Smooth muscle cell (in vitro differentiated cells): Measurements from ENCODE around the gene PRODH2. TPM values are rescaled to one million over a fixed set of nuclear protein-coding genes. Genes with fewer than 3 reads are reported as not detected.

ENCODE experiments used
- DNase-seq: peaks from one replicate; lab custom pipeline; 2025; ENCODE audit not compliant: unreplicated experiment; lab: John Stamatoyannopoulos, UW
- H2AFZ ChIP-seq: fragments of 200-600 bp; sonication (generic); 2 replicates; pipeline ENCODE4 v1.6.0; 2016; ENCODE audit warnings: antibody characterized with exemption, low read depth, mild to moderate bottlenecking
- H3F3A ChIP-seq: fragments of 200-600 bp; sonication (generic); 2 replicates; pipeline ENCODE4 v1.6.0; 2017; ENCODE audit warnings: antibody characterized with exemption, low read depth
- H3K27ac ChIP-seq: fragments of 200-600 bp; sonication (generic); 2 replicates; pipeline ENCODE4 v1.5.1; 2016; ENCODE audit warnings: low read depth, mild to moderate bottlenecking
- H3K27me3 ChIP-seq: fragments of 200-600 bp; sonication (generic); 2 replicates; pipeline ENCODE4 v1.6.1; 2016; ENCODE audit warnings: low read depth, mild to moderate bottlenecking
- H3K36me3 ChIP-seq: fragments of 200-600 bp; sonication (generic); 2 replicates; pipeline ENCODE4 v1.5.1; 2016; ENCODE audit warnings: low read depth
- H3K4me1 ChIP-seq: fragments of 200-600 bp; sonication (generic); 2 replicates; pipeline ENCODE4 v1.5.1; 2016; ENCODE audit warnings: low read depth
- H3K4me2 ChIP-seq: fragments of 200-600 bp; sonication (generic); 2 replicates; pipeline ENCODE4 v1.6.0; 2016; ENCODE audit warnings: mild to moderate bottlenecking
- H3K4me3 ChIP-seq: fragments of 200-600 bp; sonication (generic); 2 replicates; pipeline ENCODE4 v1.5.1; 2016; ENCODE audit warnings: mild to moderate bottlenecking
- H3K79me2 ChIP-seq: fragments of 200-600 bp; sonication (generic); 2 replicates; pipeline ENCODE4 v1.6.0; 2016; ENCODE audit warnings: low read depth, mild to moderate bottlenecking
- H3K9ac ChIP-seq: fragments of 200-600 bp; sonication (generic); 2 replicates; pipeline ENCODE4 v1.6.0; 2016; ENCODE audit warnings: low read depth
- H3K9me3 ChIP-seq: fragments of 200-600 bp; sonication (generic); replicated peaks from 2 replicates; pipeline ENCODE4 v1.5.1; 2016; ENCODE audit warnings: low read depth
- H4K20me1 ChIP-seq: fragments of 200-600 bp; sonication (generic); 2 replicates; pipeline ENCODE4 v1.6.0; 2016; ENCODE audit warnings: low read depth
- WGBS: methylation state at CpG from one replicate; pipeline ENCODE4 v1.1.7; 2016; ENCODE audit warnings: low lambda C conversion rate; 5-methylcytosine and 5-hydroxymethylcytosine counted together
- polyA plus RNA-seq: library from polyadenylated mRNA; unstranded; fragments of >200 nt; fragmentation: Nextera tagmentation; extraction: Ambion mirVana; gene quantifications from 2 replicates; pipeline ENCODE4 v1.2.1, GENCODE V29; 2016
- total RNA-seq: library from RNA; depleted of rRNA; stranded (reverse); fragments of >200 nt; gene quantifications from 2 replicates; pipeline ENCODE4 v1.2.3, GENCODE V29; 2014
- TF ChIP-seq, protein P1 (sequence below): fragments of 200-600 bp; sonication (generic); IDR thresholded peaks from 2 replicates; pipeline ENCODE4 v1.5.1; 2017; ENCODE audit warnings: borderline replicate concordance, mild to moderate bottlenecking, antibody characterized with exemption; ENCODE audit not compliant: insufficient read depth, poor library complexity, severe bottlenecking

Gene PRODH2
- total and polyA plus RNA-seq, 2 experiments from 2014 or later = not detected

DNA sequence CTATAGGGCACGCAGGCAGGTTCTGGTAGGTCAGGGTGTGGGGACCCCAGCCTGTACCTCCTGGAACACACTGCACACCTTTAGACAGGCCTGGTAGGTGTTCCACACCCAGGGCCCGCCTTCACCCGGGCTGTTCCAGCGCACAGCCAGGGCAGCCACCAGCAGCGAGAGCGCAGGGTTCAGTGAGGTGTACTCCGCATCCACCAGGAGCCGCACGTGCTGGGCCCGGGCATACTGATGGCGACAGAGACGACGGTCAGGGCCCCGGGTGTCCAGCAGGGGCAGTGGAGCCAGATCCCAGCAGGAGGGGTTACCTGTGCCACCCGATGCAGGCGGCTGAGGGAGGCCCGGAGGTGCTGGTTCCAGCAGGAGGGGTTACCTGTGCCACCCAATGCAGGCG, 6.0 kb downstream of the PRODH2 start:
- TF ChIP-seq, protein P1, sequence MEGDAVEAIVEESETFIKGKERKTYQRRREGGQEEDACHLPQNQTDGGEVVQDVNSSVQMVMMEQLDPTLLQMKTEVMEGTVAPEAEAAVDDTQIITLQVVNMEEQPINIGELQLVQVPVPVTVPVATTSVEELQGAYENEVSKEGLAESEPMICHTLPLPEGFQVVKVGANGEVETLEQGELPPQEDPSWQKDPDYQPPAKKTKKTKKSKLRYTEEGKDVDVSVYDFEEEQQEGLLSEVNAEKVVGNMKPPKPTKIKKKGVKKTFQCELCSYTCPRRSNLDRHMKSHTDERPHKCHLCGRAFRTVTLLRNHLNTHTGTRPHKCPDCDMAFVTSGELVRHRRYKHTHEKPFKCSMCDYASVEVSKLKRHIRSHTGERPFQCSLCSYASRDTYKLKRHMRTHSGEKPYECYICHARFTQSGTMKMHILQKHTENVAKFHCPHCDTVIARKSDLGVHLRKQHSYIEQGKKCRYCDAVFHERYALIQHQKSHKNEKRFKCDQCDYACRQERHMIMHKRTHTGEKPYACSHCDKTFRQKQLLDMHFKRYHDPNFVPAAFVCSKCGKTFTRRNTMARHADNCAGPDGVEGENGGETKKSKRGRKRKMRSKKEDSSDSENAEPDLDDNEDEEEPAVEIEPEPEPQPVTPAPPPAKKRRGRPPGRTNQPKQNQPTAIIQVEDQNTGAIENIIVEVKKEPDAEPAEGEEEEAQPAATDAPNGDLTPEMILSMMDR = no peak
- H3K27me3 ChIP-seq = peaks cover 7% of the 10 kb centered on the region
- H3K4me1 ChIP-seq = no peaks in the 10 kb centered on the region
- no peaks in the 10 kb centered on the region for H3K79me2 ChIP-seq
- WGBS = 89% methylated on average over 18 of the region's 18 CpGs
- H4K20me1 ChIP-seq = no peaks in the 10 kb centered on the region
- no peak overlapping the region for H3K27ac ChIP-seq
- H3K36me3 ChIP-seq = no peaks in the 10 kb centered on the region
- H2AFZ ChIP-seq = no peak overlapping the region
- no peak overlapping the region for H3K9ac ChIP-seq
- H3F3A ChIP-seq = no peaks in the 10 kb centered on the region
- H3K4me2 ChIP-seq = no peak overlapping the region
- no peaks in the 10 kb centered on the region for H3K9me3 ChIP-seq
- H3K4me3 ChIP-seq = no peak overlapping the region
- DNase-seq = no peak

DNA sequence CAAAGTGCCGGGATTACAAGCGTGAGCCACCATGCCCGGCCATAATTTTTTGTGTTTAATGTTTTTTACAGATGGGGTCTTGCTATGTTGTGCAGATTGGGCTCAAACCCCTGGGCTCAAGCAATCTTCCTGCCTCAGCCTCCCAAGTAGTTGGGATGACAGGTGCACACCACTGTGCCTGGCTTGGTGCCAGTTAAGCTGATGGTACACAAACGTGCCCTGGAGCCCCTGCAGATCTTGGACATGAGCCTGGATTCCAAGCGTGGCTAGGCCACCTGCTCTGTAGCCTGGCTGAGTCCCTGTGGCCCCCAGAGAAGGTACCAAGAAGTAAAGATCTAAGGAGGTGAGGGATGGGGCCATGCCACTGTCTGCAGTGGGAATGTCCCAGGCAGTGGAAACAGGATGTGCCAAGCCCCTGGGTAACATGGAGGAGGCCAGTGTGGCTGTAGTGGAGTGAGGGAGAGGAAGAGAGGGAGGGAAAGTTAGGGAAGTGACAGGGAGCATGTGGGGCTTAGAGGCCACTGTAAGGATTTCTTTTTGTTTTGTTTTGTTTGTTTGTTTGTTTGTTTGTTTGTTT, 7.0 kb downstream of the PRODH2 start:
- Histone ChIP-seq H3K27me3 (peaks cover 7% of the 10 kb centered on the region), H3K4me2 (no peak overlapping the region), H4K20me1 (no peaks in the 10 kb centered on the region), H3K79me2 (no peaks in the 10 kb centered on the region), H3K27ac (no peak overlapping the region), H3K4me3 (no peak overlapping the region), H3K4me1 (no peaks in the 10 kb centered on the region), H3F3A (no peaks in the 10 kb centered on the region), H2AFZ (no peak overlapping the region), H3K36me3 (no peaks in the 10 kb centered on the region), H3K9me3 (no peaks in the 10 kb centered on the region), H3K9ac (no peak overlapping the region)
- no peak for DNase-seq
- WGBS = 90% methylated on average over 5 of the region's 5 CpGs
- TF ChIP-seq, protein P1 = no peak

DNA sequence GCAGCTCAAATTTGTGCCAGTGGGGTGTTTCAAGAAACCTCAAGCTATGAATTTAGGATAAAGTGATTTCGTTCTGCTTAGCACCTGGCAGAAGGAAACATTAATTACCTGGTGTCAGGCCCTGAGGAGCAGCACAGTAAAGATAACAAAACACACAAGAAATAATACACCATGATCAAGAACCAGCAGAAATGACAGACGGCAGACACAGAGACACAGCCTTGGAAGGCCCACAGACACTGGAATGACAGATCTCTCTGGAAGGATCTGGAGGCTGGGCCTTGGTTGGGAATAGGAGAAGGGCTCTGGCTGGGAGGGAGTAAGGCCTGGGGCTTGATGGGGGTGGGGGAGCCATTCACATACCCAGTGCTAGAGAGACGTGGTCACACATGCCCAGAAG, 10.8 kb downstream of the PRODH2 start:
- Histone ChIP-seq H3K4me3 (no peak overlapping the region), H3F3A (no peaks in the 10 kb centered on the region), H3K9ac (no peak overlapping the region), H3K4me1 (peaks cover 4% of the 10 kb centered on the region), H2AFZ (no peak overlapping the region), H3K9me3 (no peaks in the 10 kb centered on the region), H3K36me3 (no peaks in the 10 kb centered on the region), H3K79me2 (no peaks in the 10 kb centered on the region), H3K27ac (no peak overlapping the region), H3K4me2 (no peak overlapping the region), H4K20me1 (no peaks in the 10 kb centered on the region), H3K27me3 (peaks cover 14% of the 10 kb centered on the region)
- TF ChIP-seq, protein P1 = no peak
- DNase-seq = no peak
- 75% methylated on average over 3 of the region's 3 CpGs for WGBS

DNA sequence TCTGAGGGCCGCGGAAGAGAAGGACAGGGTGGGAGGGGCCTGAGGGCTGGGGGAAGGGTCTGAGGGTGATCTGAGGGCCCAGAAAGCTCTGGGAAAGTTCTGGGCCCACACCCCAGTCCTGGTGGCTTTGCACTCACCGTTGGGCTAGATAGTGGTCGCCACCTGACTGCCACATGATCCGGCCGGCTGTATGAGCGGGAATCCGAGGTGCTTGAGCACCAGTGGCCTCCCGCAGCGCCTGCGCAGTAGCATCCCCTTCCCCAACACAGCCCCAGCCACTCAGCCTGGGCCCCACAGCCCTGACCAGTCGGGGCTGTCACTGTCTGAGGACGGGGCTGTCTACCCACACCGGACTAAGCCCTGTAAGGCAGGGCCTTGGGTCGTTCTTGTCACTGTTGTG, 15.0 kb downstream of the PRODH2 start:
- no peak overlapping the region for H3K27ac ChIP-seq
- DNase-seq = no peak
- H3K36me3 ChIP-seq = no peaks in the 10 kb centered on the region
- no peak overlapping the region for H3K9ac ChIP-seq
- no peak overlapping the region for H2AFZ ChIP-seq
- no peaks in the 10 kb centered on the region for H4K20me1 ChIP-seq
- WGBS = 17% methylated on average over 13 of the region's 15 CpGs
- TF ChIP-seq, protein P1 = no peak
- H3K27me3 ChIP-seq = peaks cover 23% of the 10 kb centered on the region
- H3K79me2 ChIP-seq = no peaks in the 10 kb centered on the region
- peaks cover 4% of the 10 kb centered on the region for H3K4me1 ChIP-seq
- H3K4me3 ChIP-seq = peak overlapping the region; percentile 29
- H3F3A ChIP-seq = no peaks in the 10 kb centered on the region
- H3K9me3 ChIP-seq = no peaks in the 10 kb centered on the region
- peak overlapping the region; percentile 73 for H3K4me2 ChIP-seq
